GM21515 (cell line): ENCODE data around the gene IRF2.

Source experiments
- ATAC-seq: cut with Tn5 transposase; IDR thresholded peaks from one replicate; pipeline ENCODE4 v1.9.1; 2021; ENCODE audit not compliant: unreplicated experiment

Gene IRF2

GRCh38 chr4:184371390-184371787, 103.0 kb downstream of the IRF2 start:
- ATAC-seq: no peak

GRCh38 chr4:184370711-184371389, 103.5 kb downstream of the IRF2 start:
- ATAC-seq: no peak

- ATAC-seq: no peak
Observed at GRCh38 chr4:184369871-184370270, 104.5 kb downstream of the IRF2 start.

GRCh38 chr4:184368731-184369130, 105.6 kb downstream of the IRF2 start:
- ATAC-seq: no peak

GRCh38 chr4:184368290-184368689, 106.1 kb downstream of the IRF2 start:
- ATAC-seq: no peak

GRCh38 chr4:184364100-184364921, 110.0 kb downstream of the IRF2 start:
- no peak for ATAC-seq

GRCh38 chr4:184363258-184363657, 111.1 kb downstream of the IRF2 start:
- no peak for ATAC-seq

GRCh38 chr4:184362396-184362795, 112.0 kb downstream of the IRF2 start:
- ATAC-seq: no peak

GRCh38 chr4:184361443-184361842, 112.9 kb downstream of the IRF2 start:
- ATAC-seq: no peak

- ATAC-seq: no peak
Observed at GRCh38 chr4:184359888-184360287, 114.5 kb downstream of the IRF2 start.

- no peak for ATAC-seq
Observed at GRCh38 chr4:184358521-184359232, 115.7 kb downstream of the IRF2 start.

- no peak for ATAC-seq
Observed at GRCh38 chr4:184357772-184358171, 116.6 kb downstream of the IRF2 start.

- ATAC-seq: no peak
Observed at GRCh38 chr4:184357165-184357564, 117.2 kb downstream of the IRF2 start.

GRCh38 chr4:184356366-184356765, 118.0 kb downstream of the IRF2 start:
- ATAC-seq: no peak

- ATAC-seq: no peak
Observed at GRCh38 chr4:184355857-184356256, 118.5 kb downstream of the IRF2 start.

GRCh38 chr4:184355111-184355604, 119.2 kb downstream of the IRF2 start:
- ATAC-seq: no peak

GRCh38 chr4:184352891-184353290, 121.5 kb downstream of the IRF2 start:
- ATAC-seq: no peak

- no peak for ATAC-seq
Observed at GRCh38 chr4:184351560-184352451, 122.5 kb downstream of the IRF2 start.

GRCh38 chr4:184350964-184351363, 123.4 kb downstream of the IRF2 start:
- no peak for ATAC-seq

- ATAC-seq: no peak
Observed at GRCh38 chr4:184350213-184350817, 124.0 kb downstream of the IRF2 start.
